ENCODE data around the gene CTNNA1. TPM values are rescaled to one million over a fixed set of nuclear protein-coding genes. Genes with fewer than 3 reads are reported as not detected.

The CTNNA1 gene
- total and polyA plus RNA-seq, 9 of the 15 experiments (the other 6 are each of a cell fraction or from before 2014, with no cell fraction given), result 29.6 to 117 (median 89.1) TPM

GRCh38 chr5:138952962-138953361, 199.7 kb downstream of the CTNNA1 start (continued):
- TF ChIP-seq, protein P1, sequence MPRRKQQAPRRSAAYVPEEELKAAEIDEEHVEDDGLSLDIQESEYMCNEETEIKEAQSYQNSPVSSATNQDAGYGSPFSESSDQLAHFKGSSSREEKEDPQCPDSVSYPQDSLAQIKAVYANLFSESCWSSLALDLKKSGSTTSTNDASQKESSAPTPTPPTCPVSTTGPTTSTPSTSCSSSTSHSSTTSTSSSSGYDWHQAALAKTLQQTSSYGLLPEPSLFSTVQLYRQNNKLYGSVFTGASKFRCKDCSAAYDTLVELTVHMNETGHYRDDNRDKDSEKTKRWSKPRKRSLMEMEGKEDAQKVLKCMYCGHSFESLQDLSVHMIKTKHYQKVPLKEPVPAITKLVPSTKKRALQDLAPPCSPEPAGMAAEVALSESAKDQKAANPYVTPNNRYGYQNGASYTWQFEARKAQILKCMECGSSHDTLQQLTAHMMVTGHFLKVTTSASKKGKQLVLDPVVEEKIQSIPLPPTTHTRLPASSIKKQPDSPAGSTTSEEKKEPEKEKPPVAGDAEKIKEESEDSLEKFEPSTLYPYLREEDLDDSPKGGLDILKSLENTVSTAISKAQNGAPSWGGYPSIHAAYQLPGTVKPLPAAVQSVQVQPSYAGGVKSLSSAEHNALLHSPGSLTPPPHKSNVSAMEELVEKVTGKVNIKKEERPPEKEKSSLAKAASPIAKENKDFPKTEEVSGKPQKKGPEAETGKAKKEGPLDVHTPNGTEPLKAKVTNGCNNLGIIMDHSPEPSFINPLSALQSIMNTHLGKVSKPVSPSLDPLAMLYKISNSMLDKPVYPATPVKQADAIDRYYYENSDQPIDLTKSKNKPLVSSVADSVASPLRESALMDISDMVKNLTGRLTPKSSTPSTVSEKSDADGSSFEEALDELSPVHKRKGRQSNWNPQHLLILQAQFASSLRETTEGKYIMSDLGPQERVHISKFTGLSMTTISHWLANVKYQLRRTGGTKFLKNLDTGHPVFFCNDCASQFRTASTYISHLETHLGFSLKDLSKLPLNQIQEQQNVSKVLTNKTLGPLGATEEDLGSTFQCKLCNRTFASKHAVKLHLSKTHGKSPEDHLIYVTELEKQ (CRISPR knock-in tag; IDR thresholded peaks at IDR 0.05), result no peak
- TF ChIP-seq ZNF140 (CRISPR knock-in tag; IDR thresholded peaks at IDR 0.05) (no peak), FOXK2 (conservative IDR thresholded peaks at IDR 0.05 in 1 of 2, IDR thresholded peaks at IDR 0.05 in 1 of 2; ENCODE audit: low read depth in 2 of 2) (no peak), ZBTB33 (CRISPR knock-in tag; IDR thresholded peaks at IDR 0.05) (no peak), SAFB (IDR thresholded peaks at IDR 0.05; ENCODE audit: borderline replicate concordance, low read depth, low read length) (no peak), MEIS2 (IDR thresholded peaks at IDR 0.05; ENCODE audit: partially characterized antibody) (no peak)
- TF ChIP-seq, protein P2, sequence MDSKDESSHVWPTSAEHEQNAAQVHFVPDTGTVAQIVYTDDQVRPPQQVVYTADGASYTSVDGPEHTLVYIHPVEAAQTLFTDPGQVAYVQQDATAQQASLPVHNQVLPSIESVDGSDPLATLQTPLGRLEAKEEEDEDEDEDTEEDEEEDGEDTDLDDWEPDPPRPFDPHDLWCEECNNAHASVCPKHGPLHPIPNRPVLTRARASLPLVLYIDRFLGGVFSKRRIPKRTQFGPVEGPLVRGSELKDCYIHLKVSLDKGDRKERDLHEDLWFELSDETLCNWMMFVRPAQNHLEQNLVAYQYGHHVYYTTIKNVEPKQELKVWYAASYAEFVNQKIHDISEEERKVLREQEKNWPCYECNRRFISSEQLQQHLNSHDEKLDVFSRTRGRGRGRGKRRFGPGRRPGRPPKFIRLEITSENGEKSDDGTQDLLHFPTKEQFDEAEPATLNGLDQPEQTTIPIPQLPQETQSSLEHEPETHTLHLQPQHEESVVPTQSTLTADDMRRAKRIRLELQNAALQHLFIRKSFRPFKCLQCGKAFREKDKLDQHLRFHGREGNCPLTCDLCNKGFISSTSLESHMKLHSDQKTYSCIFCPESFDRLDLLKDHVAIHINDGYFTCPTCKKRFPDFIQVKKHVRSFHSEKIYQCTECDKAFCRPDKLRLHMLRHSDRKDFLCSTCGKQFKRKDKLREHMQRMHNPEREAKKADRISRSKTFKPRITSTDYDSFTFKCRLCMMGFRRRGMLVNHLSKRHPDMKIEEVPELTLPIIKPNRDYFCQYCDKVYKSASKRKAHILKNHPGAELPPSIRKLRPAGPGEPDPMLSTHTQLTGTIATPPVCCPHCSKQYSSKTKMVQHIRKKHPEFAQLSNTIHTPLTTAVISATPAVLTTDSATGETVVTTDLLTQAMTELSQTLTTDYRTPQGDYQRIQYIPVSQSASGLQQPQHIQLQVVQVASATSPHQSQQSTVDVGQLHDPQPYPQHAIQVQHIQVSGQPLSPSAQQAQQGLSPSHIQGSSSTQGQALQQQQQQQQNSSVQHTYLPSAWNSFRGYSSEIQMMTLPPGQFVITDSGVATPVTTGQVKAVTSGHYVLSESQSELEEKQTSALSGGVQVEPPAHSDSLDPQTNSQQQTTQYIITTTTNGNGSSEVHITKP (IDR thresholded peaks at IDR 0.05; ENCODE audit: partially characterized antibody), result no peak
- TF ChIP-seq, protein P3, sequence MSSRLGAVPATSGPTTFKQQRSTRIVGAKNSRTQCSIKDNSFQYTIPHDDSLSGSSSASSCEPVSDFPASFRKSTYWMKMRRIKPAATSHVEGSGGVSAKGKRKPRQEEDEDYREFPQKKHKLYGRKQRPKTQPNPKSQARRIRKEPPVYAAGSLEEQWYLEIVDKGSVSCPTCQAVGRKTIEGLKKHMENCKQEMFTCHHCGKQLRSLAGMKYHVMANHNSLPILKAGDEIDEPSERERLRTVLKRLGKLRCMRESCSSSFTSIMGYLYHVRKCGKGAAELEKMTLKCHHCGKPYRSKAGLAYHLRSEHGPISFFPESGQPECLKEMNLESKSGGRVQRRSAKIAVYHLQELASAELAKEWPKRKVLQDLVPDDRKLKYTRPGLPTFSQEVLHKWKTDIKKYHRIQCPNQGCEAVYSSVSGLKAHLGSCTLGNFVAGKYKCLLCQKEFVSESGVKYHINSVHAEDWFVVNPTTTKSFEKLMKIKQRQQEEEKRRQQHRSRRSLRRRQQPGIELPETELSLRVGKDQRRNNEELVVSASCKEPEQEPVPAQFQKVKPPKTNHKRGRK (tag; IDR thresholded peaks at IDR 0.05), result no peak

All from K562 (cell line).